ENCODE results near the gene NFATC2IP. TPM values are rescaled to one million over a fixed set of nuclear protein-coding genes. Genes with fewer than 3 reads are reported as not detected.

Gene NFATC2IP
- total and polyA plus RNA-seq, 4 donors = 5.8 to 17.6 (median 11.9) TPM

DNA sequence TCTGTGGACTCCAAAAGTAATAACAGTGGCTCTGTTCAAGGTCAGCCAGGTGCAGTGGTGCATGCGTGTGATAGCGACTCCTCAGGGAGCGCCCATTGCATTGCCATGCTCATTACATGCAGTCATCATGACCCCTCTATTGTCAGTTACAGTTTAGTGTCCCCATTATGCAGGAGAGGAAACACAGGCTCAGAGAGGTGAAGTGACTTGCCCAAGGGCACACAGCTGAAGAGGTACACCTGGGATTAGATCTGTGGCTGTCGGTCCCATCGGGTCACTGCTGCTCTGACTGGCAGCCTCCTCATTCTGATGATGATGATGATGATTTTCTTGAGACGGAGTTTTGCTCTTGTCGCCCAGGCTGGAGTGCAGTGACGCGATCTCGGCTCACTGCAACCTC is 41.8 kb downstream of the NFATC2IP start:
- H3K27ac ChIP-seq (ENCODE audit: low read depth in 1 of 2, low read length in 2 of 2) = no peak overlapping the region
- H3K36me3 ChIP-seq (ENCODE audit: control insufficient read depth in 4 of 4, insufficient read depth in 3 of 4, low read depth in 1 of 4, low read length in 3 of 4) = peaks cover 0 to 9% (median 0%) of the 10 kb centered on the region in 4 donors
- no peak overlapping the region for H3K4me3 ChIP-seq (ENCODE audit: low read depth in 1 of 3, low read length in 3 of 3)
- H3K4me1 ChIP-seq (ENCODE audit: control insufficient read depth in 4 of 4, insufficient read depth in 4 of 4, low read length in 3 of 4) = no peaks in the 10 kb centered on the region
- DNase-seq (ENCODE audit: low spot score) = no peak
- no peaks in the 10 kb centered on the region for H3K9me3 ChIP-seq (ENCODE audit: control insufficient read depth in 4 of 4, low read length in 3 of 4)
- H3K27me3 ChIP-seq (ENCODE audit: control insufficient read depth in 4 of 4, insufficient read depth in 4 of 4, low read length in 3 of 4) = no peaks in the 10 kb centered on the region
- TF ChIP-seq HNF4A (conservative IDR thresholded peaks at IDR 0.05) = no peak
- no peak for TF ChIP-seq REST (IDR thresholded peaks at IDR 0.05)
- TF ChIP-seq GABPA (IDR thresholded peaks at IDR 0.05 in 1 of 2, conservative IDR thresholded peaks at IDR 0.05 in 1 of 2) = no peak
- TF ChIP-seq CTCF (IDR thresholded peaks at IDR 0.05; ENCODE audit: low read depth, low read length, missing input control) = no peak
- TF ChIP-seq JUND (IDR thresholded peaks at IDR 0.05) = no peak
- TF ChIP-seq NR2F2 (IDR thresholded peaks at IDR 0.05) = no peak
- TF ChIP-seq RXRA (IDR thresholded peaks at IDR 0.05) = no peak
- no peak for TF ChIP-seq RAD21 (IDR thresholded peaks at IDR 0.05)
- TF ChIP-seq, protein P1, sequence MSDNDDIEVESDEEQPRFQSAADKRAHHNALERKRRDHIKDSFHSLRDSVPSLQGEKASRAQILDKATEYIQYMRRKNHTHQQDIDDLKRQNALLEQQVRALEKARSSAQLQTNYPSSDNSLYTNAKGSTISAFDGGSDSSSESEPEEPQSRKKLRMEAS (IDR thresholded peaks at IDR 0.05) = no peak
- TF ChIP-seq YY1 (IDR thresholded peaks at IDR 0.05) = no peak
- no peak for TF ChIP-seq SP1 (IDR thresholded peaks at IDR 0.05)
- no peak for TF ChIP-seq TAF1 (conservative IDR thresholded peaks at IDR 0.05)
- TF ChIP-seq FOXA1 (IDR thresholded peaks at IDR 0.05) = no peak
- TF ChIP-seq FOXA2 (IDR thresholded peaks at IDR 0.05) = no peak
- TF ChIP-seq HNF4G (IDR thresholded peaks at IDR 0.05) = no peak
- no peak for TF ChIP-seq EGR1 (IDR thresholded peaks at IDR 0.05; ENCODE audit: low read depth in 2 of 2)
- TF ChIP-seq, protein P2, sequence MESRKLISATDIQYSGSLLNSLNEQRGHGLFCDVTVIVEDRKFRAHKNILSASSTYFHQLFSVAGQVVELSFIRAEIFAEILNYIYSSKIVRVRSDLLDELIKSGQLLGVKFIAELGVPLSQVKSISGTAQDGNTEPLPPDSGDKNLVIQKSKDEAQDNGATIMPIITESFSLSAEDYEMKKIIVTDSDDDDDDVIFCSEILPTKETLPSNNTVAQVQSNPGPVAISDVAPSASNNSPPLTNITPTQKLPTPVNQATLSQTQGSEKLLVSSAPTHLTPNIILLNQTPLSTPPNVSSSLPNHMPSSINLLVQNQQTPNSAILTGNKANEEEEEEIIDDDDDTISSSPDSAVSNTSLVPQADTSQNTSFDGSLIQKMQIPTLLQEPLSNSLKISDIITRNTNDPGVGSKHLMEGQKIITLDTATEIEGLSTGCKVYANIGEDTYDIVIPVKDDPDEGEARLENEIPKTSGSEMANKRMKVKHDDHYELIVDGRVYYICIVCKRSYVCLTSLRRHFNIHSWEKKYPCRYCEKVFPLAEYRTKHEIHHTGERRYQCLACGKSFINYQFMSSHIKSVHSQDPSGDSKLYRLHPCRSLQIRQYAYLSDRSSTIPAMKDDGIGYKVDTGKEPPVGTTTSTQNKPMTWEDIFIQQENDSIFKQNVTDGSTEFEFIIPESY (IDR thresholded peaks at IDR 0.05) = no peak
- no peak for TF ChIP-seq ATF3 (IDR thresholded peaks at IDR 0.05)
- no peak overlapping the region for H3K9ac ChIP-seq (ENCODE audit: low read depth in 1 of 2, low read length in 2 of 2)
- 93% methylated on average over 10 of the region's 10 CpGs for WGBS

Measured in liver (tissue), 9 donors.